ENCODE data around the gene CHKB.

GRCh38 chr22:50563413-50564160 lies 19.1 kb downstream of the CHKB start:
- TF ChIP-seq MXI1 (IDR thresholded peaks at IDR 0.05; ENCODE audit: borderline replicate concordance, low read depth, low read length): no peak
- no peak for TF ChIP-seq USF2 (IDR thresholded peaks at IDR 0.05; ENCODE audit: low read depth, low read length)
